ENCODE data around the gene MTG2.

DNA sequence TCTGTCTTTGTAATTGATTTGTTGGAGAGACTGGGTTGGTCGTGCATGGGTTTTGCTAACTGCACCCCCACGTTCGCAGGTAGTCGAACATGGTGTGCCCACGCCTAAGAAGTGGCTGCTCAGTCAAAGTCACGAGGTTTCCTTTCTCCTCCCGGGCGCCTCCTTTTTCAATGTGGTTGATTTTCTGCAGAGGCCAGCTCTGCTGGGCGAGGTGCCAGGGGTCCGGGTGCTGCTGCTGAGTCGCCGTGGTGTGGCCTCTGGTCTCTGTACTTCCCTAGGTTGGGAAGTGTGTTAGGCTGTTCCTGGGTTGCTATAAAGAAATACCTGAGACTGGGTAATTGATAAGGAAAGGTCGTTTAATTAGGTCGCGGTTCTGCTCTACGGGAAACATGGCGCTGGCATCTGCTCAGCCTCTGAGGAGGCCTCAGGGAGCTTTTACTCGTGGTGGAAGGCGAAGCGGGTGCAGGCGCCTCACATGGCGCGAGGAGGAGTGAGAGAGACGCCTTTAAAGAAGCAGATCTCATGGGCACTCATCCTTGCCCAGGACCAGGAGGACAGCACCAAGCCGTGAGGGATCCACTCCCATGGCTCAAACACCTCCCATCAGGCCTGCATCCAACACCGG, 69.6 kb downstream of the MTG2 start:
- TF ChIP-seq, protein P1, sequence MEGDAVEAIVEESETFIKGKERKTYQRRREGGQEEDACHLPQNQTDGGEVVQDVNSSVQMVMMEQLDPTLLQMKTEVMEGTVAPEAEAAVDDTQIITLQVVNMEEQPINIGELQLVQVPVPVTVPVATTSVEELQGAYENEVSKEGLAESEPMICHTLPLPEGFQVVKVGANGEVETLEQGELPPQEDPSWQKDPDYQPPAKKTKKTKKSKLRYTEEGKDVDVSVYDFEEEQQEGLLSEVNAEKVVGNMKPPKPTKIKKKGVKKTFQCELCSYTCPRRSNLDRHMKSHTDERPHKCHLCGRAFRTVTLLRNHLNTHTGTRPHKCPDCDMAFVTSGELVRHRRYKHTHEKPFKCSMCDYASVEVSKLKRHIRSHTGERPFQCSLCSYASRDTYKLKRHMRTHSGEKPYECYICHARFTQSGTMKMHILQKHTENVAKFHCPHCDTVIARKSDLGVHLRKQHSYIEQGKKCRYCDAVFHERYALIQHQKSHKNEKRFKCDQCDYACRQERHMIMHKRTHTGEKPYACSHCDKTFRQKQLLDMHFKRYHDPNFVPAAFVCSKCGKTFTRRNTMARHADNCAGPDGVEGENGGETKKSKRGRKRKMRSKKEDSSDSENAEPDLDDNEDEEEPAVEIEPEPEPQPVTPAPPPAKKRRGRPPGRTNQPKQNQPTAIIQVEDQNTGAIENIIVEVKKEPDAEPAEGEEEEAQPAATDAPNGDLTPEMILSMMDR (IDR thresholded peaks at IDR 0.05), result no peak
- TF ChIP-seq POLR2A (IDR thresholded peaks at IDR 0.05), result no peak
